HG03575 (cell line): ENCODE results near the gene SLC22A17.
"Not testable (repeated sequence)": the region's sequence is repeated elsewhere in the genome, so short reads cannot be mapped to it uniquely, and the experiment has no call there.

Experiments
- ATAC-seq: cut with Tn5 transposase; IDR thresholded peaks from one replicate; pipeline ENCODE4 v1.9.1; 2021; ENCODE audit not compliant: unreplicated experiment, insufficient number of reproducible peaks, low FRiP score; ENCODE audit errors: extremely low read depth

The SLC22A17 gene

DNA sequence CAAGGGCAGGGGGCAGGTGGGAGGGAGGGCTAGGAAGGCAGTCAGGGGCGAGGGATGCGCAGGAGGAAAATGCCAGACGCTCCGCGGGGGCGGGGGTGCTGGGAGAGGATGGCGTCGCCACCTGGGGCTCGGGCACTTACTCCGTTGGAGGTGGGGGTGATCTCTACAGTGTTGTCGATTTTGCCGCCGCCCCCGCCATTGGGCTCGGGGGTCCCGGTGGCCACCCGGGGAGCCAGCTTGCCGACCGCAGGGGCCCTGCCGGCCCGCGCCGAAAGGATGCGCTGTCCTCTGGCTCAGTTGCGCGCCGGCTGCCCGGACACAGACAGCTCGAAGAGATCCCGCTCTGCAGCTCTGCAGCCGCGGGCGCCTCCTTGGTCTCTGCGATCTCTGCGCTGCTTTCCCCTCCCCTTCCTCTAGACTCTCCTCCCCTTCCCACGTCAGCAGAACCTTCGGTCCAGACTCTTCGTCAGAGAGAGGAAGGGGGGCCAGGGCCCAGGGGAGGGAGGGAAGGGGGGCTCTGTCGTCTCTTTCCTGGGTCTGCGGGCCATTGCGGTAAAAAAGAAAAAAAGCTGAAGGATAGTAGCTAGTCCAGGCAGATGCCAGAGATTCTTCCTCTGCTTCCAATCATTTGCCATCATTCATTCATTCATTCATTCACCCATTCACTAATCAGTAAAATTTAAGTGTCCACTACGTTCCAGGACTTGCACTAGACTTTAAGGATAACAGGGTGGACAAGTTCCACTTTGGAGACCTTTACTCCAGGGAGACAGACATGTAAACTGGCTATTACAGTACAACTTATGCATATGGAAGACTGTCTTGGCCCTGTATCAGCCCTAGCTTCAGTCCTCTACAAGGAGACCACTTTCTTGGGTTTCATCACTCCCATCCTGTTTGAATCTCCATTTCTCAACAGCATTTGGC, at the start of gene SLC22A17:
TSS of gene SLC22A17 (minus strand) at position 382 of the 927 bp plus-strand sequence.
- no peak for ATAC-seq

DNA sequence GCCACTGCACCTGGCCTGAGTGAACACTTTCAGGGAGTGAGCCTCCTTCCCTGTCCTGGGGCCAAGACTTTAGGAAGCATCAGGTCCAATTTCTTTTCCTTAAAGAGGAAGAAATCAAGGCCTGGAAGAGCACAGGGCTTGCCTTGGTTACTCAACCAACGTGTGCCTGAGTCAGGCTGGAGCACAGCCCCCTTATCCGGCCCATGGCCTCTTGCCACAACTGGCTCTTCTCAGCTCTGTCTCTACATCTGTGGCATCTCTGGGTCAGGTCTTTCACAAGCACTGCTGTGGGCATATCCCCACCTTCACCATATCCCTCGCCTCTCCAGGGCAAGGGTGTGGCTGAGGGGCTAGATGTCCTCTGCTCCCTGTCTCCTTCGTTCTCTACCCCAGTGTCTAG, 48.6 kb upstream of the SLC22A17 start:
- no peak for ATAC-seq

DNA sequence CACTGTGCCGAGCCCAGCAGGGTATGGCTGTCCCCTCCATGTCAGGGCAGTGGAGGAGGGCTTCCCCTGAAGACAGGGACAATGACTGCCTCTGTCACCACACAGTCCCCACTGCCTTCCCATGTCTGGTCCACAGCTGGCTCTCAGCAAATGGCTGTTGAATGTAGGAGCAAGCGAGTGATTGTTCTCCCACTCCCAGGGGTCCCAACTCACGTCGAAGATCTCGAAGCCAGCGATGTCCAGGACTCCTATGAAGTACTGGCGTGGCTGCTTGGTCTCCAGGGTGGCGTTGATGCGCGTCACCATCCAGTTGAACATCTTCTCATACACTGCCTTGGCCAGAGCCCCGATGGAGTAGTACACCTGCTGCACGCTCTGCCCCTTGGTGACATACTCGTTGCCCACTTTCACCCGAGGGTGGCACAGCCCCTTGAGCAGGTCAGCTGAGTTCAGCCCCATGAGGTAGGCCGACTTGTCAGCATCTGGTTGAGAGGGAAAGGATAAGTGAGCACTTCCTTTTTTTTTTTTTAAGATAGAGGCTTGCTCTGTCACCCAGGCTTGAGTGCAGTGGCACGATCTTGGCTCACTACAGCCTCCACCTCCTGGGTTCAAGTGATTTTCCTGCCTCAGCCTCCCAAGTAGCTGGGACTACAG, 47.9 kb upstream of the SLC22A17 start:
- not testable (repeated sequence) for ATAC-seq

DNA sequence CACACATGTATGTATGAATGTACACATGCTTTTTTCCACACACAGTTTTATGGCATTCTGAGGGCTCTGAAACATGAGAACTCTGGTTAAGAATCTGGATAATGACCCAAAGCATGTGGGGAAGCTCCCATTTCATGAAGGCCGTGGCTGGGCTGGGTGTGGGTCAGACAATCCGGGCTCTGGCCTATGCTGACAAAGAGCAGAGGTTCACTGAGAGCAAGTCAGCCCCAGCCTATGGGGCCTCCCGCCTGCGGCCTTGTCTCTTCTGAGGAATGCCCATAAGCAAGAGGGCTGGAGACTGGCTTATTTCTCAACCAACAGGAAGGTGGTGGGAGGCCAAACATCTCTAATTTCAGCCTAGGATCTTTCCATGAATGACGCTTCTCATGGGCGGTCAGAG, 46.9 kb upstream of the SLC22A17 start:
- ATAC-seq, result no peak

DNA sequence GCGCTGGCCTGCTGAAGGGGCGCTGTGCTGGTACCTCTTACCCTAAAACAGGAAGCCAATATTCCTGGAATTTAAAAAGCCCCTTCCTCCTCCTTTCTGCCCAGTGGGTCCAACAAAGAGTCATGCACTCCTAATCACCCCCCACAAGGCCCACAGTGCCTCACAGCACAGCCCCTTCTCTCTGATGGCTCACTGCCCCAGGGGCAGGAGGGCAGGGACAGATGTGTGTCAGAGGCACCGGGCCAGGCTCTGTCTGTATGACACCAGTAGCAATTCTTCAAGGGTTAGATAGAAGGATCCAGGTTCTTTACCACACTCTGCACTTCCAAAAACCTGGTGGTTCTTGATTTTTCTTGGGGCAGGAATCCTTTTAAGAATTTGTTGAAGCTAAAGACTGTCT, 46.4 kb upstream of the SLC22A17 start:
- no peak for ATAC-seq

DNA sequence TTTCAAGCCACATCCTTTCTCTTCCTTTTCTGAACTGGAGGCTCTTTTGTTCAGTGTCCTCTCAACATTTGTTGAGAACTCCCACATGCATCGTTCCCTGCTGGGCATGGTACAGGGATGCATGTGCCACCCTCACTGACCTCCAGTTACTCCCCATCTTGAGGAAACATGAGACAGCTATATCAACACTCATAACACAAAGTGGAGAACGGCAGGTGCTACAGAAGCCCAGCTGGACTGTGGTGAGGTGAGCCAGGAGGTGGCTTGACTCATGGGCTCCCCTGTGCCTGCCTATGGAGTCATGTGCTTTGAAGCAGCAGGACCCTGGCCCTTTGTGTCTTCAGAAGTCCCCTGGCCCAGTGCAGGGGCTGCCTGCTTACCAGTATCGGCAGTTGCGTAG, 45.7 kb upstream of the SLC22A17 start:
- no peak for ATAC-seq

DNA sequence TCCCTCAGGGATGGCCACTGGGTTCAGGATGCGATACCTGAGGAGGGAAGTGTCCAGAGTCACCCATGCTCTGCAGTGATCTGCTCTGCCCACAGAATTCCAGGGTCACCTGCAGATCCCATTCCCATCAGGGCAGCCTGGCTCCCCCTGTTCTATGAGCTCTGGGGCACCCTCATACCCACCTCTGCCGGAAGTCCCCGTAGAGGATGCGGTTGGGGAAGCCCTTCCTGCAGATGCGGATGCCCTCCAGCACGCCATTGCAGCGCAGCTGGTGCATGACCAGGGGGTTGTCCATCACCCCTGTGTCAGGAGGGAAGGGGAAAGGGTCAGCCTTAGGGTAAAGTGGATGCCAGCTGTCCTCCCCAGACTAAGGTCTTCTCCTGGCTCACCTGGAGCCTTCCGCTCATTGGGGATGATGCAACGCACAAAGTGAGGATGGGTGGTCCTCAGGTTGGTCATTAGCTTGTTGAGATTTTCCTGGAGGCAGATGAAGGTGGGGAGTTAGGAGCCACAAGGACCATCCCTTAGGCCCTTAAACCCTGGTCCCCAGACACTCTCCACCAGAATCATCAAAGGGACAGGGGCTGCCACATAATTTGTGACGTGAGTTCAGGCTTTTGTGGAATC, 44.2 kb upstream of the SLC22A17 start:
- no peak for ATAC-seq

DNA sequence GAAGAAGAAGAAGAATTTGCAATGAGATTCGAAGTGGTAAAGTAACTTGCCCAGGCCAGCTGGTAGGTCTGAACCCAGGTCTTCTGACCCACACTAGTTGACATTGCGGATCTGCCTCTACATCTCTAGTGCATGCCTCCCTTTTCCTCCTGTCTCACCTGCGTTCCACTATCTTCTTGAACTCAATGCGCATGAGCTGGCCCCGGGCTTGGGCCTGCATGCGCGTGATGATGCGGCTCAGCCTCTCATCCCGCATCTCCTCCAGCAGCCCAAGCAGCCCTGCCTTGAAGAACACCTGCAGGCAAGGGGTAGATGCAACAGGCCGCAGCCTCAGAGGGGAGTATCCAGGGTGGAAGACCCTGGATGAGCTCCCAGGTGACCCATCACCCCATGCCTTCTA, 43.4 kb upstream of the SLC22A17 start:
- ATAC-seq, result no peak

DNA sequence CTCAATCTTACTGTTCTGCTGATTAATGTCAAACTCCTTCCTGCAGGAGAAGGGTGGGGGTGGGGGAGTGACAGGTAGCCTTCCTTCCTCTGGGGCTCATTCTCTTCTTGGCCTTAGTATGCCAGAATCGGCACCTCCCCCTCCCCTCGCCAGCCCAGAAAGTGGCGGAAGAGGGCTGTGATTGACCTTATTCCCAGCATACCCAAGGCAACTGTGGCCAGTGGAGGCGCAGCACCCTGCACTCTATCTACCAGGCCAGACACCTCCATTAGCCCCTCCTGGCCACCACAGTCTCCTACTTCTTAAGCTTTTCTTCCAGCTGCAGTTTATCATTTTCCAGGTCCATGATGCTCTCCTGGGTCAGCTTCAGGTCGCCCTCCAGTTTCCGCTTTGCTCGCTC, 39.9 kb upstream of the SLC22A17 start:
- ATAC-seq, result no peak

DNA sequence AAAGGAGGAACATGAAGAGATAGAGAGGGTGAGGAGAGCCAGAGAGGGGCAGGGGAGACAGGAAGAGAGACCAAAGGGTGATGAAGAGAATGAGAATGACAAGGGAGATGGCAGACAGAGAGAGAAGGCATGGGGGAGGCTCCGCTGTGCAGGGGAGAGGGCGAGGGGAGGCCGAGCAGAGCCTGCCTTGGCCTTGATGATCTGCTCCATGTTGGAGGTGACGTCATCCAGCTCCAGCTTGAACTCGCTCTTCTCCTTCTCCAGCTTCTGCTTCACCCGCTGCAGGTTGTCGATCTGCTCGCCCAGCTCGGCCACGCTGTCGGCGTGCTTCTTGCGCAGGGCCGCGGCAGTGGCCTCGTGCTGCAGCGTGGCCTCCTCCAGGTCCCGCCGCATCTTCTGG, 37.2 kb upstream of the SLC22A17 start:
- ATAC-seq, result not testable (repeated sequence)

DNA sequence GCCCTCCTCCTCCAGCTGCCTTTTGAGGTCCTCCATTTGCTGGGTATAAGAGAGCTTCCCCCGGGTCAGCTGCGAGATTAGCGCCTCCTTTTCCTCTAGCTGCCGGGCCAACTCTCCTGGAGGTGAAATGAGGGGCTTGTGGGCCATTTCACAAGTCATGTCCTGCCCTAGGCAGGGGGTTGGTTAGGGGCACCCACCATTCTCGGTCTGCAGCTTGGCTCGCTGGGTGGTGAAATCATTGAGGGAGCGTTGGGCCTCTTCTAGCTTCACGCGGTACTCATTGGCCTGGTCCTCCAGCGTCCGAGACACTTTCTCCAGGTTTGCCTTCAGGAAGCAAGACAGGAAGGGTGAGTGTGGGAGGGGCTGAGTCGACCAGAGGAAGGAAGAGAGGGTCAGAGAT, 36.7 kb upstream of the SLC22A17 start:
- no peak for ATAC-seq

DNA sequence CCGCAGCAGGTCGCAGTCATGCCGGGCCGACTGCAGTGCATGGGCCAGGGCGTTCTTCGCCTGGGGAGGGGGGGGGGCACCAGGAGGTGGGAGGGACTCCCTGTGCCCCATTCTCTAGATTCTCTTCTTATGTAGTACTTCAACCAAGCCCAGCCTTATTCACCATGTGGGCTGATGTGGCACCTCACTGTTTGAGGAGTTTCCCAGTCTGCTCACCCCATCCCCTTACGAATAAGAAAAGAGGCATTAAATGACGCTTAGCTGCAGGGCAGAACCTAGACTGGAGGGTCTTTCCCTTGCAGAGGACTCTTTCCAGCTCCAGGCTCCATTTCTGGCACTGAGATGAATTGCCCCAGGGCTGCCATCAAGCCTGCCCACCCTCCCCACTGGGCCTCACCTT, 36.3 kb upstream of the SLC22A17 start:
- no peak for ATAC-seq

DNA sequence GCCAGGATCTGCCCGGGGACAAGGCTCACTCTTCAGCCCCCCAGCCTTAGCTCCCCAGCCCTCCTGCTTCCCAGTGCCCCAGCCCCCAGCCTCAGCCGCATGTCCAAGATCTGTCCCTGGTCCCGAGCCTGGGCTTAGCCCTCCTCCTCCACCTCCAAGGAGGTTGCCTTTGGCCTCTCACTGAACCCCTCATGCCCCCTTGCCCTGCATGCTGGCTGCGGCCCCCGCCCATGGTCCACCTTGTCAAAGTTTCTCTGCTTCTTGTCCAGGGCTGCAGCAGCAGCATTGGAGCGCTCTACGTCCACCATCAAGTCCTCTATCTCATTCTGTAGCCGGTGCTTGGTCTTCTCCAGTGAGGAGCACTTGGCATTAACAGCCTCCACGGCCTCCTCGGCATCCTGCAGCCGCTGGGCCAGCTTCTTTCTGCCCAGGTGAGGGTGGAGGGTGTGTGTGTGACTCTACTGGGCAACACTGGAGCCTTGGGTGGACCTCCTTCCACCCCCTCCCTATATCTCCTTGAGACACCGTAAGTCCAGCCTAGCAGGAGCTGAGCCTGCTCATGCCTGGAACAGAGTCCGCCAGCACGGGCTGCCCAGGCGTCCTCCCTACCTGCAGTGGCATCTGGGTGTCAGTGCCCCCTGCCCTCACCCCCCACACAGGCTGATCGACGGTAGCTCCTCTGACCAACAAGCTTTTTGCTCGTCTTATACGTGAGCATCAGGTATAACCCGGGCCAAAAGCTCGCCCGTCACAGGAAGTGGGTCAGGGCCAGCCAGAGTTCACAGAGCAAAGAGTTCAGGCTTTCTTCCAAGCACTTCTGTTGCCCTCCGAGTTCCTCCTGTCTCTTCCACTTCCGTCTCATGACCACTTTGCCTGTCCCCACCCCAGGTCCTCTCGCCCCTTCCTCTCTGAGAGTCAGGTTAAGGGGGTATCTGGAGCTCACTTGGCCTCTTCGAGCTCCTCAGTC, 35.5 kb upstream of the SLC22A17 start:
- ATAC-seq, result no peak

DNA sequence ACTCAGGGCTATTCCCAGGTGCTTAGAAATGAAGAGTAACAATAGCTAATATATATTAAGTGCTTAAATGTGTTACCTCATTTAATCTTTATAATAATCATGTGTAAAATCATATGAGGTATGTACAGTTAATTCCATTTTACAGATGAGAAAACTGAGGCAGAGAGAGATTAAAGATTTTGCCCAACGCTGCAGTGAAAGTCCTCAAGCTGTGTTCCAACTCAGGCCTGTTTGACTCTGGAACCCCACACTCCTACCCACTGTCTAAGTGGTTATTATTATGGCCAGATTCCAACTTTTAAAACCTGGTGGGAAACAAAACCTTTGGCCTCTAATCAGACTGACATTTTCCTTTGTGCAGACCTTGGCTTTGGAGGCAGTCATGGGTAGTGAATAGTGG, 34.3 kb upstream of the SLC22A17 start:
- ATAC-seq, result no peak

DNA sequence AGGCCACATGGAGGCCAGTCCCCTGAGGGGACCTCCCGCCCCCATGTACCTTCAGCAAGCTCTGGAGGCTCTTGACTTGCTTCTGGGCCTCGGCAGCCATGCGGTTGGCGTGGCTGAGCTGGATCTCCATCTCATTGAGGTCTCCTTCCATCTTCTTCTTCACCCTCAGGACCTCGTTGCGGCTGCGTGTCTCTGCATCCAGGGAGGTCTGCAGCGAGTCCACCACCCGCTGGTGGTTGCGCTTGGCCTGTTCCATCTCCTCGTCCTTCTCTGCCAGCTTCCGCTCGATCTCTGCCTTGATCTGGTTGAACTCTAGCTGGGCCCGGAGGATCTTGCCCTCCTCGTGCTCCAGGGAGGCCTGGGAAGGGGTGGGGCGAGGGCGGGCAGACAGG, 33.6 kb upstream of the SLC22A17 start:
- ATAC-seq, result not testable (repeated sequence)

DNA sequence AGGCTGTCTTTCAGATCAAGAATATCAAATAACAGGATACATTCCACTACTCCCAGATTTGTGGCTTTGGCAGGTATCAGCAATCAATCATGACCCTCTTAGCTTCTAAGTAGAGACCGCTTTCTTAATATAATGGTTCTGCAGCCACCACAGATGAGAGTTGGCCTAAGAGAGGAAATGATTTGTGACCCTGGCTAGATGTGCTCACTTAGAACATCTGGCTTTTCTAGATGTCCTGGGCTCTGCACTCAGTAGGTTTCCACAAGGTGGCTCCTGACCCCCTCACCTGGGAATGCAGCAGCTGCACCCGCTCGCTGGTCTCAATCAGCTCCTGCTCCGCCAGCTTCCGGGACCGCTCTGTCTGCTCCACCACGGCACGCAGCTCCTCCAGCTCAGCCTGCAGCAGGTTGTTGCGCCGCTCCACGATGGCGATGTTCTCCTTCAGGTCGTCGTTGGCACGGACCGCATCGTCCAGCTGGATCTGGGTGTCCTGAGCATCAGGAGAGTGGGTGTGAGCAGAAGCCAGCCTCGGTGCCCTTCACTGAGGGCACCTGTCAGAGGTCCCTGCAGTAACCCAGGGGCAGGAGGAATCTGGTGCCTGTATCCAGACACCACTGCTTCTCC, 33.1 kb upstream of the SLC22A17 start:
- ATAC-seq, result no peak

DNA sequence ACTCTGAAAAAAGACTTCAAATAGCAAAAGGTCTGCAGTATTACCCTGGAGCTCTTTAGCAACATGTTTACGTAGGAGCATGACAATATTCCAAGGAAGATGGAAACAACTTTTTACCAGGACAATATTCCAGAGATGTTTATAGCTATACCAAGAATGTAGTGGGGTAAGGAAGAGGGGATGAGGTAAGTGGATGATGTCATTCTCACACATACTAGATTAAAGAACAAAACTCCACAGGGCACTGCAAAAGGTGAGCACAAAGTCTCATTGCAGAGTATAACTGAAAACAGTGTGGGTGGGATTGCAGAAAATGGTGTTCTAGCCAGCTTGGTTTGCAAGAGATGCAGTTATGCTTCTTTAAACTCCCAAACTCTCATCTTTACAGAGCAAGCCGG, 32.6 kb upstream of the SLC22A17 start:
- ATAC-seq, result no peak

DNA sequence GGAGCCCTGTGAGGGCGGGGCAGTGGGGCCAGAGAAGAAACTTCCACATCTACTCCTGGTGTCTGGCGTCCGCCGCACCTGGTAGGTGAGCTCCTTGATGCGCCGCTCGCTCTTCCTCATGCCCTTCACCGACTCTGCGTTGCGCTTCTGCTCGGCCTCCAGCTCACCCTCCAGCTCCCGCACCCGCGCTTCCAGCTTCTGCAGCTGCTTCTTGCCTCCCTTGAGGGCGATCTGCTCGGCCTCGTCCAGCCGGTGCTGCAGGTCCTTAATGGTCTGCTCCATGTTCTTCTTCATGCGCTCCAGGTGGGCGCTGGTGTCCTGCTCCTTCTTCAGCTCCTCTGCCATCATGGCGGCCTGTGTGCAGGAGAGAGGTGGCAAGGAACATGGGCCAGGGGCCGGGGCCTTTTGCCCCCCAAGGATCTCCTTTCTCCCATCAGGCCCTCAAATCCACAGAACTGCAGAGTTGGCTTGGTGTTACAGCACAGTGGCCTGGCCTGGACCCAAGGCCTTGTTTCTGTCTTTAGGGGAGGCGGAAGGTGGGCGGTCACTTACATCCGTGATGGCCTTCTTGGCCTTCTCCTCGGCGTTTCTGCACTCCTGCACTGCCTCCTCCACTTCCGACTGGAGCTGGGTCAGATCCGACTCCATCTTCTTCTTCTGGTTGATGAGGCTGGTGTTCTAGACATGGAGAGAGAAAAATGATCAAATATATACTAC, 31.8 kb upstream of the SLC22A17 start:
- no peak for ATAC-seq
